ENCODE measurements around the gene REN.
A peak's percentile ranks its signal among the peaks of the same experiment; 100 is the strongest.

Gene REN

GRCh38 chr1:204166219-204166618 lies at the start of gene REN:
TSS of gene REN (minus strand) at chr1:204166337. CDS start at chr1:204166293, 44 bp downstream.
- no peak for DNase-seq

DNA sequence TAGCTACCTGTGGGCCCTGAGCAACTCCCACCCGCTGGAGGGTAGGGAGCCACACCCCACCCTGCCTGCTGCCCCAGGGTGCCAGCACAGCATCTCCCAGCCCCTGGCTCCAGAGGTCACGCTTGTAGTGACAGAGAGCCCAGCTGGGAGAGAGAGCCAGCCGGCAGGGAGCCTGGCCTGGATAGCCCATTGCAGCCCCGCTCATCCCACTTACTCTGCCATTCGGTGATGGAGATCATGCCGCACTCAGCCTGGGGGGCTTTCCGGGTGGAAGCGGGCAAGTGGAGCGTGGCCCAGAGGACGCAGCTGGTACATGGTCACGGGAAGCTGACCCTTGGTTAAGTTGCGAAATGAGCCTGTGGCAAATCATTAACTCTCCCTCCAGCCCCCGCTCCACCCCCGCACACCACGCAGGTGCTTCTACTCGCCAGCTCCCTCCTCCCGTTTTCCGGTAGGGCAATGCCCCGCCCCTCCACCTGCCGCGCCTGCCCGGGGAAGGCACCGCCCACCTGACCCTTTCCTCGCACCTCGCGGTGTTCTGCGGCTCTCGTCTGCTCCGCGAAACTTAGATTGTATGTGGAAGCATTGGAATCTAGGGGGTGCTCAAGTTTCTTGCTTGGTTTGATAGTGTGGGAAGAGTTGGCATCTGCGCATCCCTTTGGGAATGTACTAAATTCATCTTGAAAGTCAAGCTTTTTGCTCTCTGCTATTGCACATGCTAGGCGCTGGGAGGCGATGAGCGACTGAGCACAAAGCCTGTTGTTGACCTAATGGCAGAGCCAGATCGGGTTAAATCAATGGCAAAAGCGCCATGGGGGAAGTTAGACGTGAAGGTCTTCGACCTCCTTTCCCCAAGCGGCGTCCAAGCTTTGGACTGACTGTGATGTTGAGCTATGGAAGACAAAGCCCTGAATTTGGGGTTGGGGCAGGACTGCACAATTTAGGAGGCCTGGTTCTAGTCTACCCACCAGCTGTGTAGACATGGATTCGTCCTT lies 47.8 kb upstream of the REN start, which contains the start of gene GOLT1A:
Gene GOLT1A, minus strand, starts transcription at position 321 of the 995 bp plus-strand sequence. Its CDS starts 82 bp downstream, at position 239.
- peak; percentile 27 for DNase-seq

DNA sequence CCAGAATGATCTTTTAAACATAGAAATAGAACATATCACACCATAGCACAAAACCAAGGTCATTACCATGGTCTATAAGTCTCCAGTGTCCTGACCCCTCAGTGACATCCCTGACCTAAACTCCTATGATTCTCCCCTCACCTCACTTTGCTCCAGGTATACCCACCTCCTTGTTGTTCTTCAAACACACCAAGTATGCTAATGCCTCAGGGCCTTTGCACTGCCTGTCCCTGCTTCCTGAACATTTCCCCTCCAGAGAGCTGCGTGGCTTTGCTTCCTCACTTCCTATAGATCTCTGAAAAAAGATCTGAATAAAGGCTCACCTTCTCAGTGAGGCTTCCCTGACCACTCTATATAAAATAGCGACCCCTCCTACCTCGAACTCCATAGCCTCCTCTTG lies 46.6 kb upstream of the REN start:
- no peak for DNase-seq

DNA sequence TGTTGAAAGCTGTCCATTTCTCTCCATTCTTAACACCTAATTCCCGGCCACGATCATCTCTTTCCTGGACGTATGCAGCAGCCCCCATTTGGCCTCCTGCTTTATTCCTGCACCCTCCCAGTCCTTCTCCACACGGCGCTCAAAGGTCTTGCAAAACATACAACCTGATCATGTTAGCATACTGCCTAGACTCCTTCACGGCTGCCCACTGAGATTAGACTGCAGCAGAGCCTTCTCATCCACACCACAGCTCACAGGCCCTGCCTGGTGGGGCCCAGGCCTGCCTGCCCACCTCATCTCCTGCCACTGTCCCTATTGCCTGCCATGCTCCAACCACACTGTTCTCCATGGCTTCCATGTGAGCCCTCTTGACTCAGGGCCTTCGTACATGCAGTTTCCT lies 44.9 kb upstream of the REN start:
- no peak for DNase-seq

GRCh38 chr1:204207136-204207616 lies 41.0 kb upstream of the REN start:
- peak; percentile 51 for DNase-seq

GRCh38 chr1:204206121-204206520 lies 40.0 kb upstream of the REN start:
- DNase-seq, result no peak

DNA sequence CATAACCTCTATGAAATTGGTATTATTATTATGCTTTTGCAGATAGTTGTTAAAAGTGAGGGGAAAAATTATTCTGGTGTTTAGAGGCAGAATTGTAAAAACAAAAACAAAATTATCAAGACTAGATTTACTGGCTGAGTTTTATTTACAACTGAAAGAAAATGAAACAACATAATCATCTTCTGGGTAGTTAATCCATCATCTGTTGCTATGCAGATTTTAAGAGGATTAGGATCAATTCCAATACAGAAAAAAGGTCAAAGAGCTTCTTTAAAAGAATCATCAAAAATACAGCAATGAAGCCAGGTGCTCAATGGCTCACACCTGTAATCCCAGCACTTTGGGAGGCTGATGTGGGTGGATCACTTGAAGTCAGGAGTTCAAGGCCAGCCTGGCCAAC lies 39.3 kb upstream of the REN start:
- no peak for DNase-seq

- no peak for DNase-seq
These were observed 38.8 kb upstream of the REN start for GRCh38 chr1:204204944-204205343.

DNA sequence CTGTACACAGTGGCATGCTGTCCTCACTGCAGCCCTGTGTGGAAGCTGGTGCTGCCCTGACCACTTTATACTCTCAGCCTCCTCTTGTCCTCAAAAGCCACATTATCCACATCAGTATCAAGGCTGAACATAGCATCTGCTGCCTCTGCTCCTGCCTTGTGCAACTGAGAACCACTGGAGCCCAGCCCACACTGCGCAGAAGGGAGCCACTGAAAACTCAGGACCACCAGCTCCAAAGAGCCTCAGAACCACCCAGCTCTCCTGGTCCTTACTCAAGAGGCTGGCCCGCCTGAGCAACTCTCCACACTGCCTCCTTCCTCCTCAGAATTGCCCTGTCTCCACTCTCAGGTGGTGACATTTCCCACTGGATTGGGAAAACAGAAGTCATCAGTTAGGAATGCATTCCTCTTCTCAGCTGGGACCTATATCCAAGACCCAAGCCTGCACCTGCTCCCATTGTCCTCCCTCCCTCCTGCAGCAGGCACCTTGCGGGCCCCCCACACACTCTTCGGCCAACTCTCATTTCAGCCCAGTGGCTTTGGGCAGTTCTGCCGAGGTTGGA lies 37.1 kb upstream of the REN start:
- DNase-seq, result no peak

DNA sequence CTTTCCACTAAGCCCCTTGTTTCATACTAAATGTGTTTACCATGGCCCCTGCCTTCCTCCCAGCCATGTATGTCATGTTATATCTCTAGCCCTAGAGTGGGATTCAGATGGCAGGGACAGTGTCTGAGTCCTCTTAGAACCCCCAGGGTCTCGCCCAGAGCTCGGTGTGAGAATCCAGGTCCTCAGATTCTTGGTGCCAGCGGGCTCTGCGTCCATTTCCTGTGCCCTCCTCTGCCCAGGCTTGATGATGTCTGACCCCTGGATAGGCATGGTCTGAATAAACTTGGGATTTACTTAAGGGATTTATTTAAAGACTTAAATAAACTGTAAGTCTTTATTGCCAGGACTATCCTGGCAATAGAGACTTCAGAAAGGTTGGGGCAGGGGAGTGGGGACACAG lies 36.3 kb upstream of the REN start:
- no peak for DNase-seq

DNA sequence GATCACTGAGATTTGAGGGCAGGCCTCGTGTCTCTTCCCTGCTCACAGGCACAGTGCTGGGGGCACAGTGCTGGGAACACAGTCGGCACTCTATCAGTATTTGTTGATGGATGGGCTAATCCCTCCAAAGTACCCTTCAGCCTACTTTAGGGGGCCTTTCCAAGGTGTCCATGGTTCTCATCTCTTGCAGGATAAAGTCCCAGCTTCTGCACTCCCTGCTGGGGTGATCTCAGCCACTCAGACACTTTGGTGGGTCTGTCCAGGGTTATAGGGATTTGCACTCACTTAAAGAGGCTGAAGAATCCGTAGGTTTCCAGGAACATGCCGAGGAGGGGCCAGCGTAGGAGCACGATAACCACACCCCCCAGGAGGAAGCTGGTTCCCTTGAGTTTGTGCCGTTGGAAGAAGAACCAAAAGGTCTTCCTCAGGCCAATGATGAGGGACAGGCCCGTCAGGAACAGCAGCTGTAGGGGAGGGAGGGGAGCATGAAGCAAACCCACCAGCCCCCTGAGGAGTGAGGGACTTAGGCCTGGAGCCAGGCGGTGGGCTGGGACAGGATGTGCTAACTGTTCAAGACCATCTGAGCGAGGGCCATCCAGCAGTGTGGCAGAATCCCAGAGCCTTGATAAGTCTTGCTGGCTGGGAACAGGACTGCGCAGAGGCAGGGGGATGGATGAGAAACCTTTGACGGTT lies 35.4 kb upstream of the REN start:
- no peak for DNase-seq

DNA sequence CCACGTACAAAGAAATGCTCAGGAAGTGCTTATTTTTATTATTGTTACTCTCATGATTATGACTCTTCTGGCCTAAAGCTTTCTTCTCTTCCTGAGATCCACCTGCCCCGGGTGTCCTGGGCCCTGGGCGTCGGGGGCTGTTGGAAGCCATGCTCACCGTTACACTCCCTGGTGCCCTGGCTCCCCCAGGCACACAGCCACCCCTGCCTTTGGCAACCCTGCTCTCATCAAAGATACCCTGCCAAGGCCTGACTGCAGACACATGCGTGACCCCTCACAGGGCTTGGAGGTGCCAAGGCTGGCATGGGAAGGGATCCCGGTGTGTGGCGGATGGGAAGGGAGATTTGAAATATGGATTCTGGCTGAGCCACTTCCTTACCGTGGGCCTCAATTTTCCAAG lies 33.4 kb upstream of the REN start:
- no peak for DNase-seq

GRCh38 chr1:204198348-204199340 lies 32.5 kb upstream of the REN start:
- no peak for DNase-seq

DNA sequence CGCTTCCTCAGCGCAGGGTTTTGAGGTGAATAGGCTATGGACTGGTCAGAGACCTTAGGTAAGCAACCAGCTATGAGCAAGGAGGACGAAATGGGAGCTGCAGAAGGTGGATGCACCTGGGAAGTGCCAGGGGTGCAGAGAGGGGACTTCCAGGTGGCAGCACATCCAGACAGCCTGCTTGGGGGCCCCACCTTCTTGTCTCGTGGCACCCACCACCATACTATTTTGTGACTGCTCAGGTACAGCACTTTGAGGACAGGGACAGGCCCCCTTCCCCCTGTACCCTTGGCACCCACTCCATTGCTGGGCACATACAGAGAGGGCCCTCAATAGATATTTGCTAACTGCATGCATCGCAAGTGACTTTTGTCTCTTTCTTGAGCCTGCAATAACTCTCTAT lies 30.9 kb upstream of the REN start:
- DNase-seq, result no peak

DNA sequence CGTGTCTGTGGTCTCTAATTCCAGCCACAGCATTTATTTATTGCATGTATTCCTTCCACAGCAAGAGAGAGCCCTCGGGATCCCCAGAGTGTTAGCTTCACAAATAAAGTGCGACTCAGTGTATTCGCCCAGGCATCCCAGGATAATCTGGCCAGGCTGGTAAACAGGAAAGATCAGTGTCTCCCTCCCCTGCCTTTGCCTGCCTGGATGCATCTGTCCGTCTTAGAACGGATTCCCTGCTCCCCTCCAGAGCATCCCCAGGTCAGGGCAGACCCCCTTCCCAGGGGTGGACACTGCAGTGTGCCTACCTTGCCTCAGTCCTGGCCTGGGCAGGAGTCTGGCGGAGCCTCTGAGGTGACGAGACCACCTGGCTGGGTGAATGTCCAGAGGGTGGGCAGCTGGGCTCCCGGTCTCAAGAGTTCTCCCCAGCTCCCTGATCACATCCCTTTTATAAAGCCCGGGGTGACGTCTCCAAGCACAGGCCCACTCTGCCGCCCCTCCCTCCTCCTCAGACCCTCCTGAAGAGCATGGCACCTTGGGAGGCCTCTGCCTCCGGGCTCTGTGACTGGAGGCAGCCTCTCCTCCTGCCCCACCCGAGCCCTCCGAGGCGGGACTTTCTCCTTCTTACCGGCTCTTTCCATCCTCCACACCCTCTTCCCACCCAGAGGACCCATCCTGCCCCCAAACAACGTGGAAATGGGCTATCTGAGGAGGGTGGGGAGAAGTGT lies 30.1 kb upstream of the REN start, which contains the start of gene KISS1:
Gene KISS1, minus strand, starts transcription at position 424 of the 728 bp plus-strand sequence. CDS start 3,615 bp downstream, outside the sequence.
- DNase-seq, result no peak

- no peak for DNase-seq
These were observed 28.6 kb upstream of the REN start for GRCh38 chr1:204194771-204195170.

- no peak for DNase-seq
These were observed 27.9 kb upstream of the REN start for GRCh38 chr1:204194080-204194479.

- DNase-seq, result no peak
These were observed 26.6 kb upstream of the REN start for GRCh38 chr1:204192589-204193352.

DNA sequence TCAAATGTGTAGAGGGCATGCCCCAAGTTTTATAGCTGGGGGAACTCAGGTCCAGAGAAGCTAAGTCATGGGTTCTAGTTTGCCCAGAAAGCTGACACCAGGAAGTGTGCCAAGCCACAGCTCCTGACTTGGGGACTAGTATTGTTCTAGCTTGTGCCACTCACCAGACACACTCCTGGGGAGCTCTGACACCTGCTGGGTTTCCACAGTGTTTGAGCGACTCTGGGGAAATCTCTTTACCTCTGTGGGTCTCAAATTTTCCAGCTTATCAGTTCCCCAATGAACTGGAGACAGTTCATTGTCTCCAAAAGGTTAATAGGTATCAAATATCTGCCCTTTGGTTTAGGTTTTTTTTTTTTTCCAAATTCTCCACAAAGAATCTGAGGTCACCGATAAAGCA lies 25.9 kb upstream of the REN start:
- DNase-seq, result no peak

DNA sequence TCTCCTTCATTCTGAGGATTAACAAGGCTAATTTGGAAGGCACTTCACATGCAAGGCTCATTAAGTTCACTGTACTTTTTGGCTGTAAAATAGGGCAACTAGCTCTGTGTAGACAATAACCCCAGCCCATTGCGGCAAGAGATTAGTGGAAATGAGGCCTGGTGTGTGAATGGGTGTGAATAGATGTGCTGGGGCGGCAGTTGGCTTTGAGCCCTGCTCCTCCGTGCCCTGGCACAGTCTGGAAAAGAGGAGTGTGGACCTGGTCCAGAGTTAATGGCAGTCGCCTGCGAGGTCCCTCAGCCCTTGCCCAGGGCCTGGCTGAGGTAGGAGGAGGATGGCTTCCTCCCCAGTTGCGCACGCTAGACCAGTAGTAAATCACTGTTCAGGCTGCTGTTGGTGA lies 25.3 kb upstream of the REN start:
- no peak for DNase-seq

All from CD4-positive, alpha-beta T cell treated with Interleukin-15 for 1 hour (primary cell).